A673 (cell line): ENCODE results near the gene BCKDHA.

Source experiments
- CTCF ChIP-seq: fragments of 300-800, 200-600 bp; sonication (generic); conservative IDR thresholded peaks from 2 replicates; pipeline ENCODE4 v1.5.1; 2017; ENCODE audit warnings: low read depth, mild to moderate bottlenecking, antibody characterized with exemption, low read length, moderate library complexity, mixed read lengths
- EZH2 ChIP-seq: fragments of 200-600 bp; sonication (generic); IDR thresholded peaks from 2 replicates; pipeline ENCODE4 v1.6.1; 2017; ENCODE audit warnings: borderline replicate concordance, low read depth, mild to moderate bottlenecking, mixed read lengths, antibody characterized with exemption, low read length; ENCODE audit not compliant: poor library complexity, severe bottlenecking

- TF ChIP-seq CTCF, result no peak
- no peak for TF ChIP-seq EZH2
Observed at GRCh38 chr19:41409288-41409687, 11.7 kb downstream of the BCKDHA start.
